Activated CD4-positive, alpha-beta T cell treated with anti-CD3 and anti-CD28 coated beads, Interleukin-2, amount 10 ng/mL, durations not matched to agents 24 days and 14 days (primary cell): Measurements from ENCODE around the gene CMSS1. TPM values are rescaled to one million over a fixed set of nuclear protein-coding genes. Genes with fewer than 3 reads are reported as not detected.
"Not testable (repeated sequence)": the region's sequence is repeated elsewhere in the genome, so short reads cannot be mapped to it uniquely, and the experiment has no call there.

Source experiments
- DNase-seq: peaks from one replicate; pipeline ENCODE4 v3.0.0; 2022
- H3K27ac Mint-ChIP-seq: one replicate; pipeline ENCODE4 v1.8.0; 2022; ENCODE audit warnings: mild to moderate bottlenecking, mixed read lengths
- H3K27me3 Mint-ChIP-seq: one replicate; pipeline ENCODE4 v1.8.0; 2022; ENCODE audit warnings: mixed read lengths
- H3K36me3 Mint-ChIP-seq: one replicate; pipeline ENCODE4 v1.8.0; 2022; ENCODE audit warnings: low read depth, mild to moderate bottlenecking, mixed read lengths
- H3K4me1 Mint-ChIP-seq: one replicate; pipeline ENCODE4 v1.8.0; 2021; ENCODE audit warnings: mixed read lengths
- H3K4me3 Mint-ChIP-seq: one replicate; pipeline ENCODE4 v1.8.0; 2022; ENCODE audit warnings: mild to moderate bottlenecking, moderate library complexity, mixed read lengths
- H3K9me3 Mint-ChIP-seq: one replicate; pipeline ENCODE4 v1.8.0; 2021; ENCODE audit warnings: mixed read lengths
- intact Hi-C: fragments of 100-400 bp; cut with micrococcal nuclease; formaldehyde crosslinking; loops from one replicate; pipeline ENCODE4 v1.15.1; 2023
- total RNA-seq: library from RNA; stranded (reverse); gene quantifications from 2 replicates; pipeline ENCODE4 v1.2.3, GENCODE V29; 2022

Gene CMSS1
- total RNA-seq, 1 donor from 2014 or later, result 126 TPM

- Mint-ChIP-seq H3K36me3 (no peaks in the 10 kb centered on the region), H3K9me3 (no peaks in the 10 kb centered on the region)
Observed at GRCh38 chr3:99833617-99834205, 16.0 kb downstream of the CMSS1 start.

GRCh38 chr3:99834211-99834957, 16.7 kb downstream of the CMSS1 start:
- Mint-ChIP-seq H3K36me3 (no peaks in the 10 kb centered on the region), H3K27ac (no peak overlapping the region), H3K4me1 (peaks cover 15% of the 10 kb centered on the region), H3K4me3 (no peak overlapping the region), H3K9me3 (no peaks in the 10 kb centered on the region), H3K27me3 (no peaks in the 10 kb centered on the region)
- intact Hi-C loops, result loop anchor here (5.0 kb wide), 3 partner anchors 33 to 483 kb away; no protein-coding TSS in a partner anchor
- DNase-seq, result no peak

More at GRCh38 chr3:99833617-99834205, 16.0 kb downstream of the CMSS1 start:
- DNase-seq, result no peak
- intact Hi-C loops, result loop anchor here (2.0 to 5.0 kb wide), 5 partner anchors 34 to 757 kb away; no protein-coding TSS in a partner anchor
- Mint-ChIP-seq H3K4me3 (no peak overlapping the region), H3K27ac (no peak overlapping the region), H3K27me3 (no peaks in the 10 kb centered on the region), H3K4me1 (peaks cover 15% of the 10 kb centered on the region)

DNA sequence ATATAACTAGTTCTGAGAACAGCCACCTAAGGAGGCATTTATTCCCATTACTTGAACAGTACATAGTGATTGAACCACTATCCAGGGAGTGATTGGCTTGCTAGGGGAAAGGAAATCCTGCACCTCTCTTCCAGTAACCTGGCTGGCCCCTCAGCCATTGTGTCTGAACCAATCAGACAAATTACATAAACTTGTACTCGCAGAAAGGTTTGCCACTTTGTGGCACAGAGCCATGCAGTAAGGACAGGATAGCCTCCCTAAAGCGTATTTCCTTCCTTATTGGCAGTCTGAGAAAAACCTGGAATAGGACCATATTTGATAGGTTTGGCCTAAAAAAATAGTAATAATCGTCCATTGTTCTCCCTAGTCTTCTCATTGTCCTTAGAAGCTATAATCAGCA, 19.0 kb downstream of the CMSS1 start:
- Mint-ChIP-seq H3K4me3 (no peak overlapping the region), H3K27me3 (no peaks in the 10 kb centered on the region), H3K9me3 (no peaks in the 10 kb centered on the region), H3K27ac (no peak overlapping the region), H3K4me1 (peaks cover 6% of the 10 kb centered on the region), H3K36me3 (no peaks in the 10 kb centered on the region)
- no peak for DNase-seq
- intact Hi-C loops, result no loop called here

DNA sequence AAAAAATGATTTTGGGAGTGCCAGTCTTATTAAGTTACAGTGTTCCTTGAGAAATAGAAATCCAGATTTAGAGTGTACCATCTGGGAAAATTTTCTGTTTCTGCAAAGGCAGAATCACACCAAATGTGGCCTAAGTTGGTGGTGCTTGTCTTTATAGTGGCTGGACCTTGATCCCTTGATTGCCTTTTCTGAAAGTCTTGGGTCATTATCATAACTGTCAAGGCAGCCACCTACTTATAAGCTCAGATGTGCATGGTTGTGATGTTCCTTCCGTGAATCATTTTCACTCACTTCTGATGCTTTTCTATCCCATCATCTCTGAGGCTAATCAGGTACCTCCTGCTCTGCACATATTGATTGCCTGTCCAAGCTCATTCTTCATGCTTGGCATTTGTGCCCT, 20.1 kb downstream of the CMSS1 start:
- DNase-seq, result no peak
- intact Hi-C loops, result no loop called here
- peaks cover 6% of the 10 kb centered on the region for H3K4me1 Mint-ChIP-seq

DNA sequence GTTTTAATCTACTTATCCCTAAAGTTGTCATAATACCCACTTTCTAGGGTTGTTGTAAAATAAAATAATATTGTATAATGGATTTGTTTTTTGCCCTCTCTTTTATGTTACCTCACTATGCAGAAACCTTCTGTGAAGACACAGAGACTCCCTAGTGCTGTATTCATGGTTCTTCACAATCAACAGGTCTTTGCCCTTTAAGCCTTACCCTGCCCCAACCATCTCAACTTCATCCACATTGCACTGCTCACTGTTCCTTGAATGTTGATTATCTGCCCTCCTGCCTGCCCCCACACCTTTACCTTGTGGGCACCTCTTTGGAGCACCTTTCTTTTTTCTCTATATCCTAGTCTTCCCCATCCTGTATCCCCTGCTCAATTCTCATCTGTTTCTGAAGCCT, 21.1 kb downstream of the CMSS1 start:
- H3K4me1 Mint-ChIP-seq, result peaks cover 5% of the 10 kb centered on the region
- no peaks in the 10 kb centered on the region for H3K27me3 Mint-ChIP-seq
- H3K9me3 Mint-ChIP-seq, result no peaks in the 10 kb centered on the region

More for the DNA sequence above, 20.1 kb downstream of the CMSS1 start:
- no peaks in the 10 kb centered on the region for H3K27me3 Mint-ChIP-seq
- H3K36me3 Mint-ChIP-seq, result no peaks in the 10 kb centered on the region
- no peak overlapping the region for H3K27ac Mint-ChIP-seq
- no peaks in the 10 kb centered on the region for H3K9me3 Mint-ChIP-seq
- H3K4me3 Mint-ChIP-seq, result no peak overlapping the region

DNA sequence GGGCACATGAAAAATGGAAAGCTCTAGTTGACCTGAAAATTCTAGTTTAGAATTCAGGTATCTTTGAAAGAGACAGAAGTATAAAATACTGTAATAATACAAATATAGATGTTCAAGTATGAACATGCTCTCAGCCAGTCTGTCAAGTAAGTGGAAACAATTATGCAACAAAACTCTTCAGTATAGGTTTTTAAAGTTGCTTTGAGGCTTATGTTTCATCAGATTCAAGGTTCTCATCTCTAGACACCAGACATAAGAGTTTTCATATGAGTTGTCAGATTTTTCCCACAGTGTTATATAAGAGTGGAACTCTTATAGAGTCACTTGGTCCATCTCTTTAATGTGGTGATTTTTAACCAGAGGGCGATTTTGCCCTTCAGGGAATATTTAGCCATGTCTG, 22.0 kb downstream of the CMSS1 start:
- H3K27me3 Mint-ChIP-seq, result no peaks in the 10 kb centered on the region
- no peaks in the 10 kb centered on the region for H3K36me3 Mint-ChIP-seq
- no peaks in the 10 kb centered on the region for H3K9me3 Mint-ChIP-seq
- H3K4me3 Mint-ChIP-seq, result no peak overlapping the region
- H3K4me1 Mint-ChIP-seq, result peaks cover 9% of the 10 kb centered on the region
- intact Hi-C loops, result loop anchor here (5.0 kb wide), 1 partner anchor 248 kb away; no protein-coding TSS in a partner anchor
- DNase-seq, result no peak
- no peak overlapping the region for H3K27ac Mint-ChIP-seq

More for the DNA sequence above, 21.1 kb downstream of the CMSS1 start:
- Mint-ChIP-seq H3K27ac (no peak overlapping the region), H3K4me3 (no peak overlapping the region), H3K36me3 (no peaks in the 10 kb centered on the region)
- no peak for DNase-seq
- intact Hi-C loops, result no loop called here

DNA sequence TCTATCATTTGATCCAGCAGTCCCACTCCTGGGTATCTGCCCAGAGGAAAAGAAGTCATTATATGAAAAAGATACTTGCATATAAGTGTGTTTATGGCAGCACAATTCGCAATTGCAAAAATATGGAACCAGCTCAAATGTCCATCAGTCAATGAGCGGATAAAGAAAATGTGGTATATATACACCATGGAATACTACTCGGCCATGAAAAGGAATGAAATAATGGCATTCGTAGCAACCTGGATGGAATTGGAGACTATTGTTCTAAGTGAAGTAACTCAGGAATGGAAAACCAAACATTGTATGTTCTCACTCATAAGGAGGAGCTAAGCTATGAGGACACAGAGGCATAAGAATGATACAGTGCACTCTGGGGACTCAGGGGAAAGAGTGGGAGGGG, 24.3 kb downstream of the CMSS1 start:
- DNase-seq, H3K27me3 Mint-ChIP-seq, H3K4me3 Mint-ChIP-seq, H3K36me3 Mint-ChIP-seq, H3K9me3 Mint-ChIP-seq, H3K27ac Mint-ChIP-seq: not testable (repeated sequence)
- intact Hi-C loops, result loop anchor here (2.0 to 5.0 kb wide), 2 partner anchors 227 to 245 kb away; no protein-coding TSS in a partner anchor
- H3K4me1 Mint-ChIP-seq, result peaks cover 16% of the 10 kb centered on the region

GRCh38 chr3:99842826-99843589, 25.3 kb downstream of the CMSS1 start:
- intact Hi-C loops, result loop anchor here (1.0 to 5.0 kb wide), 3 partner anchors 226 to 411 kb away; no protein-coding TSS in a partner anchor
- no peak for DNase-seq
- Mint-ChIP-seq H3K27me3 (no peaks in the 10 kb centered on the region), H3K27ac (peak overlapping the region; percentile 49), H3K36me3 (peaks cover under 1% of the 10 kb centered on the region), H3K4me3 (no peak overlapping the region), H3K9me3 (peaks cover 1% of the 10 kb centered on the region), H3K4me1 (peaks cover 18% of the 10 kb centered on the region)

- no peak overlapping the region for H3K27ac Mint-ChIP-seq
- H3K9me3 Mint-ChIP-seq, result peaks cover 4% of the 10 kb centered on the region
- no peak overlapping the region for H3K4me3 Mint-ChIP-seq
- H3K27me3 Mint-ChIP-seq, result no peaks in the 10 kb centered on the region
- H3K36me3 Mint-ChIP-seq, result peaks cover 3% of the 10 kb centered on the region
- intact Hi-C loops, result loop anchor here (1.0 to 5.0 kb wide), 3 partner anchors 225 to 411 kb away; no protein-coding TSS in a partner anchor
- DNase-seq, result no peak
- H3K4me1 Mint-ChIP-seq, result peaks cover 21% of the 10 kb centered on the region
Observed at GRCh38 chr3:99843590-99844258, 26.1 kb downstream of the CMSS1 start.

DNA sequence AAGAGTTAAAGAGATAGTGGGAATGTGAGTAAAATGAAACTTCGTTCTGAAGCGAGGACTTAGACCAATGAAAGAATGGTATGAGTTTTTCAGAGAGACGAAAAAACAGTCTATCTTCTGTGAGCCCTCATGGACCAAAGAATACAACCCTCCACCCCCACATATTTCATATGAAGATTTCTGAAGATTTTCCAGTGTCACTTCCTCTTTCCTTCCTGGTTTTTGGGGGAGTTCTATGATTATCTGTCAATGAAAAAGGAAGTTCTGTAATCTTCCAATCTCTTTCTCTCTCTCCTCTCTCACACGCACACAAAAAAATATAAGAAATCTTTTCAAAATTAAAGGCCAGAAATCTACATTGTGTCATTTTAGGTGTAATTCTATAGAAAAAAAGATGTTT, 27.7 kb downstream of the CMSS1 start:
- no peak for DNase-seq
- intact Hi-C loops, result no loop called here
- no peaks in the 10 kb centered on the region for H3K27me3 Mint-ChIP-seq
- no peak overlapping the region for H3K4me3 Mint-ChIP-seq
- peaks cover 3% of the 10 kb centered on the region for H3K36me3 Mint-ChIP-seq
- no peak overlapping the region for H3K27ac Mint-ChIP-seq
- peaks cover 21% of the 10 kb centered on the region for H3K4me1 Mint-ChIP-seq
- peaks cover 4% of the 10 kb centered on the region for H3K9me3 Mint-ChIP-seq

DNA sequence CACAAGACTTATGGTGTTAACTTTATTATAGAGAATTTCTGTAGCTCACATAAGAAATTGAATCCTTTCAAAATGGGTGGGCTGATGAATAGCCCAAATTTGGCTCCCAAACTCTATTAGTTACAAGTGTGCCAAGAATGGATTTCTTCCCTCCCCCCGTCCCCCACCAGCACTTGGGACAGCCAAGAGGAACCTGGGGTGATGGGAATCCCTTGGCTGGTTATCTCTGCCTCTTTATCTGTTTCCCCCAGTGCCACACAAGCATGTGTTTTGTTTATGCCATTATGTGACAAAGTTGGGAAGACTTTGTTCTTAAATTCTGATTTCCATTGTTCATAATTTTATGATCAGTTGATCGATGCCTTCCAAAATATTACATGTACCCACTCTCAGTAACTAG, 28.3 kb downstream of the CMSS1 start:
- intact Hi-C loops, result no loop called here
- Mint-ChIP-seq H3K9me3 (peaks cover 4% of the 10 kb centered on the region), H3K36me3 (peaks cover 3% of the 10 kb centered on the region), H3K27me3 (no peaks in the 10 kb centered on the region), H3K27ac (no peak overlapping the region), H3K4me1 (peaks cover 21% of the 10 kb centered on the region), H3K4me3 (no peak overlapping the region)
- DNase-seq, result no peak

DNA sequence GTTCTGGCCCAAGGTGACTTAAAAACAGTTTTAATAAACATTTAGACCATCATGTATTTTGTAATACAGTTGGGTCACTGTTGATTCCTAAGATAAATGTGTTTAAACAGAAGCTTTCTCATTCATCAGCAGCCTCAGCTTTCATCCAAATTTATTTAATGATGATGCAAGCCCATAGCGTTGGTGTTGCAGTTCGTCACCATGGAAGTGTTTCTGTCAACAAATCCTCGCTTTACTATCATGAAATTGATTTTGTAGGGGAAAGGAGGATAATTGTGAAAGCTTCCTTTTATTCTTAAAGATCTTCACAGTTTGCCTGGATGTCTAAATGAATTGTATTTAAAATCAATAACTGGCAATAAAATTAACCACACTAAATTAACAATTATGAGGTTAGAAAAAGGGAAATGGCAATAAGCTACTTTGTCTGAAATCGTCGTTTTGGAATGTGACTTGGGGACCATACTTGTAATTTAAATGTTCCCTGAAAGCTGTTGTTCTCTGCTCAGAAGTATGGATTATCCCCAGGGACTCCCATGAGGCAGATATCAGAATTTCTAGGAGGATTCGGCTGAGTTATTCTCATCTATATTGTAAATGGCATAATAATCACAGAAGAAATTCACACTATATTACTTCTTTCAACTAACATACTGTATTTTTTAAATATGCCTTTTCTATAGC, 29.0 kb downstream of the CMSS1 start:
- Mint-ChIP-seq H3K4me1 (peaks cover 21% of the 10 kb centered on the region), H3K27ac (no peak overlapping the region), H3K27me3 (no peaks in the 10 kb centered on the region), H3K36me3 (peaks cover 3% of the 10 kb centered on the region), H3K4me3 (no peak overlapping the region), H3K9me3 (peaks cover 4% of the 10 kb centered on the region)
- no peak for DNase-seq
- intact Hi-C loops, result no loop called here

GRCh38 chr3:99848433-99848832, 30.8 kb downstream of the CMSS1 start:
- Mint-ChIP-seq H3K36me3 (peaks cover 3% of the 10 kb centered on the region), H3K4me3 (no peak overlapping the region), H3K4me1 (peaks cover 16% of the 10 kb centered on the region), H3K27me3 (no peaks in the 10 kb centered on the region), H3K27ac (no peak overlapping the region), H3K9me3 (peaks cover 4% of the 10 kb centered on the region)
- intact Hi-C loops, result no loop called here
- DNase-seq, result no peak
